SIG-M5 (cell line): ENCODE results near the gene ZDHHC7.
"Not testable (repeated sequence)": the region's sequence is repeated elsewhere in the genome, so short reads cannot be mapped to it uniquely, and the experiment has no call there.

Experiments used
- DNase-seq: peaks from one replicate; lab custom pipeline; 2025; lab: John Stamatoyannopoulos, UW

The ZDHHC7 gene

GRCh38 chr16:84938616-84939015 is 72.7 kb downstream of the ZDHHC7 start:
- not testable (repeated sequence) for DNase-seq

GRCh38 chr16:84937196-84938005 is 73.9 kb downstream of the ZDHHC7 start:
- no peak for DNase-seq

DNA sequence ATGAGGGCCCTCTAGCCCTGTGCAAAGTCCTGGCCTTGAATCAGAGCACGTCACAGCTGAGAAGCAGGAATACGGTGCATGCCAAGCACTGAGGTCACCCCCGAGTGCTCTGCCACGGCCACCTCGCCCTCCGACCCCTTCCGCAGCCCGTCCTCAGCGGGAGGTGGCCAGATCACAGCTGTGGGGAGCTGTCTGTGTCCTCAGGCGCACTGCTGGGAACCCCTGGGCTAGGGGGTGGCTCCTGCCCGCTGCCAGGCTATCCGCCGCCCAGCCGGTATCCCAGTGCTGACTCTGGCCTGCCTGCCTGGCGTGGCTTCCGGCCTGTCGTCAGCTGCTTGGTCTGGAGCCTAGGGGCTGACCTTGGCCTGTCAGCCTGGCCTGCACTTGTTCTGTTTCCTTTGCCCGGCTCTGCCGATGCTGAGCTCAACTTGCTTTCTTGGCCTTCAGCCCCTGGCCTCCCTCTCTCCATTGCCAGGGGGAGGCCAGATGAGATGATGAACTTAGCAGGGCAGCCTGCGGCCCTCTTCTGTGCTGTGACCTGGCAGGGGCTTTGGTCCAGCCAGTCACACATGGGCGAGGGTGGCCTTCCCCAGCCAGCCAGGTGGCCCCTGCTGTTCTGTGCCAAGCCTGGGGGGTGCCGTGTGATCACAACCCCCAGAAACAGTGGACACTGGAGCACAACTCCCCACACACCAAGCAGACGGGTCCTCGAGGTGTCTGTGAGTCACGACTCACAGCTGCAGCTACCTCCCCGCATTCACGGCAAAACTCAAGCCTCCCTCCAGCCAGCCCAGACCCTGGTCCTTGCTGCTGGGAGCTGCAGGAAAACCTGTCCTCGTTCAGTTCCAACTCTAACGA is 77.3 kb downstream of the ZDHHC7 start:
- no peak for DNase-seq

DNA sequence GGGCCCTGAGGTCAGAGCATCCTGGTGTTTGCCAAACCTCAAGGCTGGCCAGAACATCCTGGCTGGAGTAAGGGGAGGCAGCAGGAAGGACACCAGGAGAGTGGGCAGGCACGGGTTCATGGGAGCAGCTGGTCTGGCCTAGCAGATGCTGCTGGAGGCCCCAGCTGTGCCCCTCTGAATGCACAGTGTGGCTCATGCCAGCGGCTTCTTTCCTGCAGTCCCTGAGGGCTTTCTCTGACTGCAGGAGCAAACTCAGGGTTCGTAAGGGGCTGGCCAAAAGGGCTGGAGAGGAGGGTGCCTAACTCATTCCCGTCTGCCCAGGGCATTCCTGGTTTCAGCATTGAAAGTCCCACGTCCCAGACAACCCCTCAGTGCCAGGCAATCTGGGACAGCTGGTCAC is 78.7 kb downstream of the ZDHHC7 start:
- no peak for DNase-seq

GRCh38 chr16:84931506-84931905 is 79.8 kb downstream of the ZDHHC7 start:
- no peak for DNase-seq

GRCh38 chr16:84931107-84931494 is 80.2 kb downstream of the ZDHHC7 start:
- DNase-seq: no peak

GRCh38 chr16:84930298-84931106 is 80.8 kb downstream of the ZDHHC7 start:
- no peak for DNase-seq

- no peak for DNase-seq
These were observed 81.7 kb downstream of the ZDHHC7 start for GRCh38 chr16:84929421-84930297.

GRCh38 chr16:84928679-84929420 is 82.5 kb downstream of the ZDHHC7 start:
- no peak for DNase-seq

DNA sequence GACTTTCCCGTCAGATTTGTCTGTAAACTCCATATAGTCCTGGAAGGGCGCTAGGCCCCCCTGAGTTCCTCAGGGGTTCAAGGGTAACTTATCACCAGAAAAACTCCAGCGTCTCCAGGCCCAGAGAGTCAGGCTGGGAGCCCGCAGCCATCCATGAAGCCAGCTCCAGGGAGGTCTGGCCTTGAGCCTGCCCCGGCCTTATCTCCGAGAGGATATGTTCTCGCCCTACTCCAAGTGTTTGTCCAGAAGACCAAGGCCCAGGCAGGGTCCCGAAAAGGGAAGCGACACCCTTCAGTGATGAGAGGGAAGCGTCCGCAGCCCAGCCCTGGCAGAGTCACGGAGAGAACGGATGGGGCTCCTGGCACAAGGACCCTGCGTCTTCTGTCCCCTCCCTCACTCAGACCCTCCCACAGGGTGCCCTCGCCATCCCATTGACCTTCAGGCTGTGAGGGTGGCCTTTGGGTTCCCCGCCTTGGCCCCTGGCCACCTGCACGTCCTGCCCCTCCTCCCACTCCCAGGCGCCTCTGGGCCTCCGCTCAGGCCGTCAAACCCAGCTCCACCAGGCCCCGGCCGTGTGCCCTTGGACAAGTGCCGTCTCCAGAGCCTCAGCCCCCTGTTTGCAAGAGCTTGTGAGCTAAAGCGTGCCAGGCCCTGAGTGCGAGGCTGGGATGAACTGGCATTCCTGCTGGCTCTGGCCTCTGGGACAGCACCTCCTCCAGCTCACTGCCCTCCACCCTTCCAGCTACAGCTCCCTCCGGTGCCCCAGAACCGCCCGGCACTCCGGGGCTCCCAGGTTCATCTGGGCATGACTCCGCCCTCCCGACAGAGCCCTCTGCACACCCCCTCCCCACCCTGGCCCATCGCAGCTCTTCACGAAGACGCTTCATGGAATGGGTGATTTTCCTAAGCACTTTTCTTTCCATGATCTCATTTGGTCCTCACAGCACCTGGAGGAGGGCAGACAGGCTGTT is 83.4 kb downstream of the ZDHHC7 start:
- DNase-seq: no peak

DNA sequence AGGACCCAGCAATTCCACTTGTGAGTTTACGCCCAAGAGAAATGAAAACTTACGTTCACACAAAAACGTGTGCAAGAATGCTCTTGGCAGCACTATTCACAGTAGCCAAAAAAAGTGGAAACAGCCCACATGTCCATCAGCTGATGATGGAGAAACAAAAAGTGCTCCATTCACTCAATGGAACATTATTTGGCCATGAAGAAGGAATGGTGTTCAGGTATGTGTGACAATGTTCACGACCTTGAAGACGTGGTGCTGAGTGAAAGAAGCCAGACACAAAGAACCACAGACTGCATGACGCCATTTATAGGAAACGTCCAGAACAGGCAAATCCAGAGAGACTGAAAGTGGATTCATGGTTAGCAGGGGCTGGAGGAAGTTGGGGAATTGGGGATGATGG is 84.9 kb downstream of the ZDHHC7 start:
- DNase-seq: no peak

- no peak for DNase-seq
These were observed 85.5 kb downstream of the ZDHHC7 start for GRCh38 chr16:84925773-84926372.

DNA sequence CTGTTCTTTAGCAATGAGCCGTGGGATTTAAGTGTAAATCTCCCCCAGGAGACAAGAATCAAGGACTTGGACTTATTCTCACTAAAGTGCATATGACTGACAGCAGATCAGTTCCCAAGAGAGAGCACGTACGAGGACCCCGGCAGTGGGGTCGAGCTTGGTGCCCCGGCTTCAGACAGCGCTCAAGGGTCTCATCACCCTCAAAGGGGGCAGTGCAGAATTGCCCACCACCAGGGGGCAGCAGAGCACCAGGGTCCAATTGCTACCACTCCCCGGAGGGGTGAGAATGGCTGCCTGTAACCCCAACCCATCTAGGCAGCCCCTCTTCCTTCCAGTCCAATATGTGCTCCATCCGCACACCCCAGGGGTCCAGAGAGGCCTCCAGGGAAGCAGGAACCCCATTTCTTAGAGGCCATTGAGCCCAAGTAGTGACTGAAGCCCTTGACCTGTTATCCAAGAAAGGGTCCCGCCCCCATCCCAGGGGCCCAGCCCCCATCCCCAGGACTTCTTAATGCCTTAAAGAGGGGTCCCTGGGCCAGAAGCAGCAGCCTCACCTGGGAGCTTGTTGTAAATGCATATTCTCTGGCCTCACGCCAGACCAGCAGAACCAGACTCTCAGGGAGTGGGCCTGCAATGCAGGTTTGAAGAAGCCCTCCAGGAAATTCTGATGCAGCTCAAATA is 86.1 kb downstream of the ZDHHC7 start:
- DNase-seq: no peak

GRCh38 chr16:84924331-84925091 is 86.8 kb downstream of the ZDHHC7 start:
- DNase-seq: no peak
